Ureter (tissue), 1 donor: ENCODE measurements around the gene ABCD1. TPM values are rescaled to one million over a fixed set of nuclear protein-coding genes. Genes with fewer than 3 reads are reported as not detected.

Experiments
- DNase-seq: peaks from one replicate; pipeline ENCODE4 v3.0.0-alpha.2; 2020; ENCODE audit warnings: low spot score
- total RNA-seq: library from RNA; stranded (reverse); gene quantifications from one replicate; pipeline ENCODE4 v1.2.4, GENCODE V29; 2023
- donor health status: DM: yes; HTN: yes; CAD: no.

ABCD1 gene
- total RNA-seq, 1 donor from 2014 or later = 15.1 TPM

DNA sequence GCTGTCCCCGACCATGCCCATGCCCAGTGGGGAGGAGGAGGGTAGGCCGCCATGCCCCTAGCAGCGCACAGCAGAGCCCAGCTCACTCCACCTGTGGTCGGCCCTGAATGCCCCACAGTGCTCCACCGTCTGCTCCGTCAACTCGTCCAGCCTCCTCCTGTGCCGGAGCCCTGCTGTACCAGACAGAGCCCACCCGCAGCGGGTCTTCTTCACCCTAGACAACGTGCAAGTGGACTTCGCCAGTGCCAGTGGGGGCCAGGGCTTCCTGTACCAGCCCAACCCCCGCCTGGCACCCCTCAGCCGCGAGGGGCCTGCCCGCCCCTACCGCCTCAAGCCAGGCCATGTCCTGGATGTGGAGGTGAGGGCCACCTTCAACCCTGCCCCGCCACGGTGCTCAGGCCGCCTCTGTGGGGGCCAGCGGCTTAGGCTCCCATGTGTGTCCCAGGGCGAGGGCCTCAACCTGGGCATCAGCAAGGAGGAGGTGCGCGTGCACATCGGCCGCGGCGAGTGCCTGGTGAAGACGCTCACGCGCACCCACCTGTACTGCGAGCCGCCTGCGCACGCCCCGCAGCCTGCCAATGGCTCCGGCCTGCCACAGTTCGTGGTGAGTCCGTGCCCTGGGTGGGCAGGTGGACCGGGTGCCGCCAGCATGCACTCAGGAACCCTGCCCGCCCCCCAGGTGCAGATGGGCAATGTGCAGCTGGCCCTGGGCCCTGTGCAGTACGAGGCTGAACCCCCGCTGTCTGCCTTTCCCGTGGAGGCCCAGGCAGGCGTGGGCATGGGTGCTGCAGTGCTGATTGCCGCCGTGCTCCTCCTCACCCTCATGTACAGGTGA is 49.3 kb downstream of the ABCD1 start:
- no peak for DNase-seq

DNA sequence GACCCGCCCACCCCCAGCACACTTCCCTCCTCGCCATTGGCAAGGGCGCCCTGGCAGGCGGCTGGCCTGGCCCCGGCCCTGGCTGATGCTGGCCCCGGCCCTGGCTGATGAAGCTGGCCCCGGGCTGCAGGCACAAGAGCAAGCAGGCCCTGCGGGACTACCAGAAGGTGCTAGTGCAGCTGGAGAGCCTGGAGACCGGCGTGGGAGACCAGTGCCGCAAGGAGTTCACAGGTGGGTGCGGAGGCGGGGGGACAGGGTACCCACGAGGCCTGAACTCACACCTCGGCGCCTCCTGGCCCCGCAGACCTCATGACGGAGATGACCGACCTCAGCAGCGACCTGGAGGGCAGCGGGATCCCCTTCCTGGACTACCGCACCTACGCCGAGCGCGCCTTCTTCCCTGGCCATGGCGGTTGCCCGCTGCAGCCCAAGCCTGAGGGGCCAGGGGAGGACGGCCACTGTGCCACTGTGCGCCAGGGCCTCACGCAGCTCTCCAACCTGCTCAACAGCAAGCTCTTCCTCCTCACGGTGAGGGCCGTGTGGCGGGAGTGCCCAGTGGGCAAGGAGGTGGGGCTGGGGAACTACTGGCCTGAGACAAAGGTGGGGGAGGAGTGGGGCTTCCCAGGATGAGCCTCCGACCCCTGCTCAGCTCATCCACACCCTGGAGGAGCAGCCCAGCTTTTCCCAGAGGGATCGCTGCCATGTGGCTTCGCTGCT is 50.1 kb downstream of the ABCD1 start:
- DNase-seq = no peak

DNA sequence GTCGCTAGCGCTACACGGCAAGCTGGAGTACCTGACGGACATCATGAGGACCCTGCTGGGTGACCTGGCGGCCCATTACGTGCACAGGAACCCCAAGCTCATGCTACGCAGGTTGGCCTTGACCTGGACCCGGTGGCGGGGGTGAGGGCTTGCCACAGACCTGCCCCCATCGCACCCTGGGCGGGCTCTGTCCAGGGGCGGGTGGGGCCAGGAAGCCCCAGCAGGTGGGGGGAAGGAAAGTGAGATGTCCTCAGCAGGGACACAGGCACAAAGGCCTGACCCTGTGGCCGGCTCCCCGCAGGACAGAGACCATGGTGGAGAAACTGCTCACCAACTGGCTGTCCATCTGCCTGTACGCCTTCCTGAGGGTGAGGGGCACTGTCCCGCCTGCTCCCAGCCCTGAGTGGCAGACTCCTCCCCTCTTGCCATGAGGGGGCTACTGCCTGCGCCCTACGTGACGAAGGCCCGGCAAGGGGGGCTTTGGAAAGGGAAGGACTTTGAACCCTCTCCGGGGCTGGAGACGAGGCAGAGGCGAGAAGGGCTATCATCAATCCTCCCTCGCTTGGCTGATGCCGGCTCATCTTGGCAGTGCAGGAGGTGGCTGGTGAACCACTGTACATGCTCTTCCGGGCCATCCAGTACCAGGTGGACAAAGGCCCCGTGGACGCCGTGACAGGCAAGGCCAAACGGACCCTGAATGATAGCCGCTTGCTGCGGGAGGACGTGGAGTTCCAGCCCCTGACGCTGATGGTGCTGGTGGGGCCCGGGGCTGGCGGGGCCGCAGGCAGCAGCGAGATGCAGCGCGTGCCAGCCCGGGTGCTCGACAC is 50.9 kb downstream of the ABCD1 start:
- DNase-seq = no peak

DNA sequence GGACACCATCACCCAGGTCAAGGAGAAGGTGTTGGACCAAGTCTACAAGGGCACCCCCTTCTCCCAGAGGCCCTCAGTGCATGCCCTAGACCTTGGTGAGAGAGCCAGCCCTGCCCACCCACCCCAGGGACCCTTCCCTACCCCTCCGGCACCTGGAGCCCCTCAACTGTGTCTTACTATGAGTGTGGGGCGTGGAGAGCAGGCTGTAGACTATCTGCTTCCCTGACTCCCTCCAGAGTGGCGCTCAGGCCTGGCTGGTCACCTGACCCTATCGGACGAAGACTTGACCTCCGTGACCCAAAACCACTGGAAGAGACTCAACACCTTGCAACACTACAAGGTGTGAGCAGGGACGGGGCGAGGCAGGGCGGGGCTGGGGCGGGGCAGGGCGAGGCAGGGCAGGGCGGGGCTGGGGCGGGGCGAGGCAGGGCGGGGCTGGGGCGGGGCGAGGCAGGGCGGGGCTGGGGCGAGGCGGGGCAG is 51.5 kb downstream of the ABCD1 start:
- no peak for DNase-seq

DNA sequence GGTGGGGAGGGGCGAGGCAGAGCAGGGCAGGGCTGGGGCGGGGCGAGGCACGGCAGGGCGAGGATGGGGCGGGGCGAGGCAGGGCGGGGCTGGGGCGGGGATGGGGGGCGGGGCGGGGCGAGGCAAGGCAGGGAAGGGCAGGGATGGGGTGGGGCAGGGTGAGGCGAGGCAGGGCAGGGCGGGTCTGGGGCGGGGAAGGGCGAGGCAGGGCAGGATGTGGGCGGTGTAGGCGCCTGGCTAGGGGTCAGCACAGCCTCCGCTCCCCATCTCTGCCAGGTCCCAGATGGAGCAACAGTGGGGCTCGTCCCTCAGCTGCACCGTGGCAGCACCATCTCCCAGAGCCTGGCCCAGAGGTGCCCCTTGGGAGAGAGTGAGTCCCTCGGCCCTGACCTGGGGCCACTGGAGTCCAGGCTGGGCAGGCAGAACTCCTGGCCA is 52.0 kb downstream of the ABCD1 start:
- DNase-seq = no peak

DNA sequence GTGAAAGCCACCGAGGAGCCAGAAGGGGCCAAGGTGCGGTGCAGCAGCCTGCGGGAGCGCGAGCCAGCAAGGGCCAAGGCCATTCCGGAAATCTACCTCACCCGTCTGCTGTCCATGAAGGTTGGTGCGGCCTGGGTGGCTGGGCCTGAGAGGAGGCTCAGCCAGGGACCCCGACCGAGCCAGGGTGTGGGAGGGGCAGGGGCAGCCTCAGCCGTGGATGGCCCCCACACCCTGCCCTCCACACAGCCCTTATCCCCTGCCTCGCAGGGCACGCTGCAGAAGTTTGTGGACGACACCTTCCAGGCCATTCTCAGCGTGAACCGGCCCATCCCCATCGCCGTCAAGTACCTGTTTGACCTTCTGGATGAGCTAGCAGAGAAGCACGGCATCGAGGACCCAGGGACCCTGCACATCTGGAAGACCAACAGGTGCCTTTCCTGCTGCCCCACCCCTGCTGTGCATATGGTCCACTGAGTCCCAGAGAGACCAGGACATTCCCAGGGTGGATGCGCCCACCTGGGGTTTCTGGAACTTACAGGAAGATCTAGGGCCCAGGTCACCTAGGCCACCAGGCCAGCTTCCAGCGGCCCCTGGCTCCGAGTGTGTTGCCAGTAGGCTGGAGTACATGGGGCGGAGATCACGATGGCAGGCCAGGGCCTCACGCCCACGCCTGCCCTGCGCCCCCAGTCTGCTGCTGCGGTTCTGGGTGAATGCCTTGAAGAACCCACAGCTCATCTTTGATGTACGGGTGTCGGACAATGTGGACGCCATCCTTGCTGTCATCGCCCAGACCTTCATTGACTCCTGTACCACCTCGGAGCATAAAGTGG is 52.8 kb downstream of the ABCD1 start:
- DNase-seq = no peak

DNA sequence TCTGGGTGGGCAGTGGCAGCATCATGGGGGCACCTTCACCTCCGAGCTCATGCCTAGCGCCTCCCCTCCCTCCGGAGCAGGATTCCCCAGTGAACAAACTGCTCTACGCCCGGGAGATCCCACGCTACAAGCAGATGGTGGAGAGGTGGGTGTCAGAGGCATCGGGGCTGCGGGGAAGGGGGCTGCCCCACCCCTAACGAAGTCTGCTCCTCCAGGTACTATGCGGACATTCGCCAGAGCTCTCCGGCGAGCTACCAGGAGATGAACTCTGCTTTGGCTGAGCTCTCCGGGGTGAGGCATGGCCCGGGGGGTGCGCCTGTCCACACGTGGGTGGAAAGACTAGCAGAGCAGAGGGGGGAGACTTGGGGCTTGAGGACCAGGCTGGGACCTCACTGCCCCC is 53.5 kb downstream of the ABCD1 start:
- no peak for DNase-seq

DNA sequence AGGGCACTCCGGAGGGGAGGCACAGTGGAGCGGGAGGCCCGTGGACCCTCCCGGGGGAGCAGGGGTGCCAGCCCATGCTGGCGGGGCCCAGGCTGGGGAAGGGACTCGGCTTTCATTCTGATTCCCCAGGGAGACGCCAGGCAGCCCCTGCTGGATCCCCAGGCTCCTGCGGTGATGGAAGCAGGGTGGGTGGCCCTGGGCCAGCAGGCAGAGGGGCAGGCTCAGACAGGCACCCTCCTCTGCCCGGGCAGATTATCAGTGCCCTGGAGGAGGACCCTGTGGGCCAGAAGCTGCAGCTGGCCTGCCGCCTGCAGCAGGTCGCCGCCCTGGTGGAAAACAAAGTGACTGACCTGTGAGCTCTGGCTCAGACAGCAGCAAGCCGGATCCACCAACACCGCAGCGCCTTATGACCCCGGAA is 54.0 kb downstream of the ABCD1 start:
- no peak for DNase-seq

DNA sequence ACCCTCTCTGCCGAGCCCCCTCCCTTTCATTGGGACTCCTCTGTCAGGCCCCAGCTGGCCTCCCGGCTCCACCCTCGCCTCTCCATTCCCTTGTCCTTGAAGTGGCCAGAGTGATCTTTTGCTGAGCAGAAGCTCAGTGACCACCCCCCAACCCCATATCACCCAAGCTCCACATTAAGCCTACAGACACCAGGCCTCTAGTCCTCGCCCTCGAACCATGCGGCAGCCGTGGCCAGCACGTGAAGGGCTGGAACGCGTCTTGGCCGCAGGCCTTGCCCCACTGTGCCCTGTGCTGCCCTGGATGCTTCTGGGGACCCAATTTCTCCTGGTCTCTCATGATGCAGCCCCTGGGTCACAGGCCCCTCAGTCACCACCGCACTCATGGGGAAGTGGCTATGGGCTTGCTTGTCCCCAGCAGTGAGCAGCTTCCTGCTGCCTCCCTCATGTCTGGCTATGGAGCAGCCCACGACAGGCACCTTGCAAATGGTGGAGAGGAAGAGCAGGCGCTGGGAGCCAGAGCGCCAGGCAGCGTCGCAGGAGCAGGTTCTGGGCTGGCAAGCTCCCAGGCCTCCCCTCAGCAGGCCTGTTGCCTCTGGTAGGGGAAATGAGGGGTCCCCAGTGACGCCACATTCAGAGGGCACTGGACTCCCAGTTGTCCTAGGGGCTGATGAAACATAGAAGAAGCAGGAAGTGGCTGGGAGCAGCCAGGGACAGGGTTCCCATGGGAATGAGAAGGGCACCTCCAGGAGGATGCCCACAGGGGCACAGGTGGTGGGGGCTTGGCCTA is 55.4 kb downstream of the ABCD1 start:
- no peak for DNase-seq

DNA sequence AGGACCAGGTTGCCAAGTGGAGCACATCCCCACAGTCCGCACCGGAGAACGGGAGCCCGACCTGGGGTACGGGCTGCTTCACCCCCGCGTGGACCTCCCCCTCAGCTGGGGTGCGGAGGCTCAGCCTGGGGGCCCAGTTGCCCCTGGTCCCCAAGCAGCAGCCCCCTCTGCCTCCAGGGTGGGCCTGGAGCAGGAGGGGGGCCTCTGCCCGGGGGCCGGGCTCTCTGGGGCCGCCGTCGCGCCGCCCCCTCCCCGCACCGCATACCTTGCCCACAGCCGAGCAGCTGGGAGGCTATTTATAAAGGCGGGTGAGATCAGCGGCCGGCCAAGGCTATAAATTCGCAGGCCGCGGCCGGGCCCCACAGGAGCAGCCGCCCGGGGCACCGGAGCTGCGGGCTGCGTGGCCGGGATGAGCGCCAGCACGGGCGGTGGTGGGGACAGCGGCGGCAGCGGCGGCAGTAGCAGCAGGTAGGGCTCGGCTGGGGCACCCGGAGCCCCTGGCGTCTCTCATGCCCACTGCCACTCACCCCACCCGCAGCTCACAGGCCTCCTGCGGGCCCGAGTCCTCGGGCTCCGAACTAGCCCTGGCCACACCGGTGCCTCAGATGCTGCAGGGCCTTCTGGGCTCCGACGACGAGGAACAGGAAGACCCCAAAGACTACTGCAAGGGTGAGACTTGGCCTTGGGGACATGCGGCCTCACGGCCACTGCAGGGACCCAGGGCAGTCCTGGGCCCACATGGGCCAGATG is 56.2 kb downstream of the ABCD1 start, which contains the start of gene SRPK3:
Gene SRPK3 (plus strand): TSS at position 364 of the 750 bp plus-strand sequence. CDS start 46 bp downstream, at position 410.
- DNase-seq = no peak

DNA sequence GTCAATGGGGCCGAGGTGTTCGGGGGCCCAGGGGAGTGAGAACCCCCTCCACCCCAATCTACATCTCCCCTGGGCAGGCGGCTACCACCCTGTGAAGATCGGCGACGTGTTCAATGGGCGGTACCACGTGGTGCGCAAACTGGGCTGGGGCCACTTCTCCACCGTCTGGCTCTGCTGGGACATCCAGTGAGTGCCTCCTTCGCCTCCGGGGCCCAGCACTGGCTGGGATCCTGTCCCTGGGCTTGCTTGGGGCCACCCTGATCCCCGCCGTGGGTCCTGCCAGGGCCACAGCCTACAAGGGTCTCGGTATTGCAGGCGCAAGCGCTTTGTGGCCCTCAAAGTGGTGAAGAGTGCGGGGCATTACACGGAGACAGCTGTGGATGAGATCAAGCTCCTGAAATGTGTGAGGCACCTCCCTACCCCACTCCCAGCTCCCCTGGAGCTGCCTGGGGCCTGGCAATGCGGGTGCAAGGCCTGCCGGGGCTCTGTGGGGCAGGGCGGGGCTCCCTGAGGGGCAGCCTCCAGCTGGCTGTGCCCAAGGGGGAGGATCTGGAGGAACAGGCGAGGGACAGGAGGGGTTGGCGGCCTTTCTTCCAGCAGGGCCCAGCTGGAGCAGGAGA is 56.9 kb downstream of the ABCD1 start:
- DNase-seq = no peak

DNA sequence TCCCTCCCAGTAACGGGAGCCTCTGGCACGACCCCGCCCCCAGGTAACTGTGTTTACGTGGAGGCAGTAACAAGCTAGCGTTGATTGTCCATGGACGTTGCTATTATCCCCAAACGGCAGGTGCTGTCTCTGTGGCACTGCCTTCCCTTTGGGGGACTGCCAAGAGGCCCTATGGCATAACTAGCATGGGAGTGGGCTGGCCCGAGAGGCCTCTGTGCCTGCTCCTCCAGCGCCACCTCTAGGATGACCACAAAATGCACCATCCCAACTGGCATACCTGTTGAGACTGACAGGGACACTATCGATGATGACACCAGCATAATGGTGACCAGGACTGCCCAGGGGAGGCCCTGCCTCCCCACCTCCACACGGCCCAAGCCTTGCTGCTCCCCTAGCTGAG is 57.7 kb downstream of the ABCD1 start:
- no peak for DNase-seq

DNA sequence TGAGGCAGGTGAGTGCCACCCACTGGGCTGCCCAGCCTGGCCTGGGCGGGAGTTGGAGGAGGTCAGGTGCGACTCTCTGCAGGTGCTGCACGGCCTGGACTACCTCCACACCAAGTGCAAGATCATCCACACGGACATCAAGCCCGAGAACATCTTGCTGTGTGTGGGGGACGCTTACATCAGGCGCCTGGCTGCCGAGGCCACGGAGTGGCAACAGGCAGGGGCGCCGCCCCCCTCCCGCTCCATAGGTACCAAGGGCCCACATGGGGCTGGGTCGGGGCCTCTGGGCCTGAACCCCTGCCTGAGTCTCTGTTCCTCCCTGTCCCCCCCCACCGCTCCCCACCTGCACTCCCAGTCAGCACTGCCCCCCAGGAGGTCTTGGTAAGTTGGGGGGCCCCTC is 58.2 kb downstream of the ABCD1 start:
- no peak for DNase-seq

DNA sequence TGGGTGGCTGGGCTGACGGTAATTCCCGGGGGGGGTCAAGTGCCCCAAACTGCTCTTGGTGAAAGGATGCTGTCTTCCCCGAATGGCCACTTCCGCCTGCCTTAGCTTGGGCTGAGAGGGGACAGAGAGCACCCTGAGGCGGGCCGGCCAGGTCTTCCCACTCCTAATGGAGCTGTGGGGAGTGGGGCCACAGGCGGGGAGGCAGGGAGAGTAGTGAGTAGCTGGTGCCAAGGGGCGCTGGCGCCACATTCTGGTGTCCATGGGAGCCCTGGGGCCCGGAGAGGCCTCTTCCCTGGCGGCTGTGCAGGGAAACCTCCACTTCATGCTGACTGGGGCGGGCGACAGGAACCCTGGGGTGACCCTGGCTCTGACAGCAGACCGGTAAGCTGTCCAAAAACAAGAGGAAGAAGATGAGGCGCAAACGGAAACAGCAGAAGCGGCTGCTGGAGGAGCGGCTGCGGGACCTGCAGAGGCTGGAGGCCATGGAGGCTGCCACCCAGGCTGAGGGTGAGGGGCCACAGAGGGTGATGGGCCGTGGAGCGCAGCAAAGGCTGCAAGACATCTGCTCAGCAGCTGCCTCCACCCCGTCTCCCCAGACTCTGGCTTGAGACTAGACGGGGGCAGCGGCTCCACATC is 58.8 kb downstream of the ABCD1 start:
- no peak for DNase-seq

DNA sequence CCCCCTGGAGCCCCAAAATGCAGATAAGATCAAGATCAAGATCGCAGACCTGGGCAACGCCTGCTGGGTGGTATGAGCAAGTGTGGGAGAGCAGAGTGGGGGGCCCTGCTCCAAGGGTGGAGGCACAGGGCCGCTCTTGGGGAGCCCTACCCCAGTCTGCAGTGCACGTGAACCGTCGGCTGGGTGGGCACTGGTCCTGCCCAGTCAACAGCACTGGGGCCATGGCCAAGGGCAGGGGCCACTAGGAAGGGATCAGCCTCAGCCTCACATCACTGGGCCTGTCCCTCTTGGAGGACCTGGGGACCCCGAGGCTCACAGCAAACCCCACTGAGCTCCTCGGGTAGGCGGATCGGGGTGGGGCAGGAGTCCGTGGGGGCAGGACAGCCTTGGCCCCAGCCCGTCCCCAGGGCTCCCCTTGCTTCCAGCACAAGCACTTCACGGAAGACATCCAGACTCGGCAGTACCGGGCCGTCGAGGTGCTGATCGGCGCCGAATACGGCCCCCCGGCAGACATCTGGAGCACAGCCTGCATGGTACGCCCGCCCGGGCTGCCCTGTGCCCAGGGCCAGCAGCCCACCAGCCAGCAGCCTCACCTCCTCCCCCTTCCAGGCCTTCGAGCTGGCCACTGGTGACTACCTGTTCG is 59.8 kb downstream of the ABCD1 start:
- no peak for DNase-seq

DNA sequence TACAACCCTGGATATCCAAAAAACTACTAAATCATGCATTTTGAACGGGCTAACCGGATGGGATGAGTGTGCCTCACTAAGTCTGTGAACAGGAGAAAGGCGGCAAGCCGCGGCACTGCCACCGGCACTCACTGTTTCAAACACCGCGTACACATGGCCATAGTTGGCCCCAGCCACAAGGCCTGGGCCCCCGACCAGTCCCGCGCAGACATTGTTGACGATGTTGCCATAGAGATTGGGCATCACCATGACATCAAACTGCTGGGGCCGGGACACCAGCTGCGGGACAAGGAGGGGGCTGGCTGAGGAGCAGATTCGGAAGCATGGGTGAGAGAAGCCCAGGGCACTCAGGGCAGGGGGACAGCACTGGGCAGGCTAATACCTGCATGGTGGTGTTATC is 62.0 kb downstream of the ABCD1 start:
- no peak for DNase-seq

DNA sequence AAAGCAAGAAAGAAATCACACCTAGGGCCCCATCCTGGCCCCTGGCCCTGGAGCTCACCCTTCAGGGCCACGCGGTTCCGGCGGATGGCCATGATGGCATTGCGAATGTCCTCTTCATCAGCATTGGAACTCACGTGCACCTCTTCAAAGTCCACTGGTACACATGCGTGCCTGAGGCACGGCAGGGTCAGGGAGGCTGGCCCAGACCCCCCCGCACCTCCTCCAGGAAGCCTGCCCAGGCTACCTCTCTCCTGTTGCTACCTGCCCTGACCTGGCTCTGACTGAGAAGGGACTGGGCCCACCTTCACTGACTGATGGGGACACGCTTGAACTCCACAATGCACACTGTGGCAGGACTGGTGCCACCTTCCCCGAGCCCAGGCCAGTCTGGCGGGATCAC is 65.0 kb downstream of the ABCD1 start:
- DNase-seq = no peak
